ENCODE measurements around the gene PTGIR.
A peak's percentile ranks its signal among the peaks of the same experiment; 100 is the strongest.

The PTGIR gene

GRCh38 chr19:46601318-46602224 is 23.3 kb downstream of the PTGIR start, which contains the start of gene CALM3:
Gene CALM3, plus strand, starts transcription at chr19:46601330. Its CDS starts 105 bp downstream, at chr19:46601435.
- DNase-seq (ENCODE audit: low read depth in 2 of 2): no peak

- DNase-seq (ENCODE audit: low read depth in 2 of 2): peak; percentile 96 to 97
Measured at GRCh38 chr19:46600384-46601317, 24.2 kb downstream of the PTGIR start.

- no peak for DNase-seq (ENCODE audit: low read depth in 2 of 2)
Measured at GRCh38 chr19:46599716-46600373, 25.0 kb downstream of the PTGIR start.

GRCh38 chr19:46598372-46598917 is 26.4 kb downstream of the PTGIR start:
- DNase-seq (ENCODE audit: low read depth in 2 of 2): no peak

- DNase-seq (ENCODE audit: low read depth in 2 of 2): no peak
Measured at GRCh38 chr19:46596008-46596407, 28.9 kb downstream of the PTGIR start.

- no peak for DNase-seq (ENCODE audit: low read depth in 2 of 2)
Measured at GRCh38 chr19:46591870-46592269, 33.0 kb downstream of the PTGIR start.

GRCh38 chr19:46591254-46591653 is 33.6 kb downstream of the PTGIR start:
- no peak for DNase-seq (ENCODE audit: low read depth in 2 of 2)

- no peak for DNase-seq (ENCODE audit: low read depth in 2 of 2)
Measured at GRCh38 chr19:46587861-46588260, 37.0 kb downstream of the PTGIR start.

GRCh38 chr19:46586294-46586693 is 38.6 kb downstream of the PTGIR start:
- no peak for DNase-seq (ENCODE audit: low read depth in 2 of 2)

GRCh38 chr19:46585539-46585938 is 39.4 kb downstream of the PTGIR start:
- no peak for DNase-seq (ENCODE audit: low read depth in 2 of 2)

- no peak for DNase-seq (ENCODE audit: low read depth in 2 of 2)
Measured at GRCh38 chr19:46580247-46580646, 44.6 kb downstream of the PTGIR start.

- DNase-seq (ENCODE audit: low read depth in 2 of 2): peak in 1 of 2 experiments; percentile 40
Measured at GRCh38 chr19:46579361-46579879, 45.5 kb downstream of the PTGIR start.

- DNase-seq (ENCODE audit: low read depth in 2 of 2): no peak
Measured at GRCh38 chr19:46578450-46578849, 46.4 kb downstream of the PTGIR start.

- peak; percentile 9 to 39 for DNase-seq (ENCODE audit: low read depth in 2 of 2)
Measured at GRCh38 chr19:46574533-46574932, 50.4 kb downstream of the PTGIR start.

- DNase-seq (ENCODE audit: low read depth in 2 of 2): no peak
Measured at GRCh38 chr19:46573679-46574498, 51.0 kb downstream of the PTGIR start.

GRCh38 chr19:46571495-46571894 is 53.4 kb downstream of the PTGIR start:
- DNase-seq (ENCODE audit: low read depth in 2 of 2): peak in 1 of 2 experiments; percentile 2
